Measurements from ENCODE around the gene SIAH3. TPM values are rescaled to one million over a fixed set of nuclear protein-coding genes. Genes with fewer than 3 reads are reported as not detected.

Gene SIAH3
- total RNA-seq, 3 donors from 2014 or later (not counting 1 experiment from before 2014, with no cell fraction given) = not detected

DNA sequence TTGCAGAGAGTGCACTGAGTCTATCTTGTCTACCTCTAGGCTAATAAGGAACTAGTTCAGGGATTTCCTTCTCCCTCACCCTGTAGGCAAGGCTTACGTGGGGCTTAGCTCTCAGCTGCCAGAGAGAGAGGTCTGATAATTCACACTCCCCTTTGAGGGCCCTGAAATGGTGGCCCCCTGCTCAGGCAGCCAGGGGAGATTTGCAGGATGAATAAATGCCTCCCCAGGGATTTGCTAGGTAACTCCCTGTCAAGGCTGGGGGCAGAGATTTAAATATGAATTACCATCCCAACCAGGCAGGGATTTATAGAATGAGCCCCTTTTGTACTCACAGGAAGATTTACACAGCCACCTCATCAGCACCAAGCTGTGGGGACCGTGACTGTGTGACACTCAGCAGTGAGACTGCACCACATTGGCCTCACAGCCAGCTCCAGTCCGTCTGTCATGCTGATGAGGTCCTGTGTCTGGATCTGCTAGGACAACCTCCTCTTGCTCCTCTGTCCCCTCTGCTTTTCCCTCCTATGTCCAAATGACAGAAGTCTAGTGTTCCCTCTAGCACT is 76.1 kb downstream of the SIAH3 start:
- intact Hi-C loops (cut with micrococcal nuclease) = no loop called here
- no peak for DNase-seq
- no peaks in the 10 kb centered on the region for H3K27me3 ChIP-seq (ENCODE audit: control insufficient read depth, insufficient read depth, low read length)
- 68% methylated on average over 3 of the region's 3 CpGs for WGBS (ENCODE audit: insufficient coverage)
- no peaks in the 10 kb centered on the region for H3K36me3 ChIP-seq (ENCODE audit: control insufficient read depth, insufficient read depth, low read length)
- peaks cover 8 to 13% of the 10 kb centered on the region in 2 donors for H3K27me3 Mint-ChIP-seq (ENCODE audit: low read depth in 2 of 2)
- TF ChIP-seq, protein P1, sequence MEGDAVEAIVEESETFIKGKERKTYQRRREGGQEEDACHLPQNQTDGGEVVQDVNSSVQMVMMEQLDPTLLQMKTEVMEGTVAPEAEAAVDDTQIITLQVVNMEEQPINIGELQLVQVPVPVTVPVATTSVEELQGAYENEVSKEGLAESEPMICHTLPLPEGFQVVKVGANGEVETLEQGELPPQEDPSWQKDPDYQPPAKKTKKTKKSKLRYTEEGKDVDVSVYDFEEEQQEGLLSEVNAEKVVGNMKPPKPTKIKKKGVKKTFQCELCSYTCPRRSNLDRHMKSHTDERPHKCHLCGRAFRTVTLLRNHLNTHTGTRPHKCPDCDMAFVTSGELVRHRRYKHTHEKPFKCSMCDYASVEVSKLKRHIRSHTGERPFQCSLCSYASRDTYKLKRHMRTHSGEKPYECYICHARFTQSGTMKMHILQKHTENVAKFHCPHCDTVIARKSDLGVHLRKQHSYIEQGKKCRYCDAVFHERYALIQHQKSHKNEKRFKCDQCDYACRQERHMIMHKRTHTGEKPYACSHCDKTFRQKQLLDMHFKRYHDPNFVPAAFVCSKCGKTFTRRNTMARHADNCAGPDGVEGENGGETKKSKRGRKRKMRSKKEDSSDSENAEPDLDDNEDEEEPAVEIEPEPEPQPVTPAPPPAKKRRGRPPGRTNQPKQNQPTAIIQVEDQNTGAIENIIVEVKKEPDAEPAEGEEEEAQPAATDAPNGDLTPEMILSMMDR (IDR thresholded peaks at IDR 0.05) = no peak
- H3K4me1 Mint-ChIP-seq = no peaks in the 10 kb centered on the region
- no peaks in the 10 kb centered on the region for H3K4me1 ChIP-seq (ENCODE audit: control insufficient read depth, insufficient read depth, low read length)
- H3K27ac Mint-ChIP-seq = no peak overlapping the region
- no peak overlapping the region for H3K27ac ChIP-seq (ENCODE audit: low read length)
- no peak for ATAC-seq
- H3K4me3 ChIP-seq (ENCODE audit: low read length) = no peak overlapping the region
- no peak overlapping the region for H3K4me3 Mint-ChIP-seq
- no peaks in the 10 kb centered on the region for H3K36me3 Mint-ChIP-seq
- no peaks in the 10 kb centered on the region for H3K9me3 ChIP-seq (ENCODE audit: control insufficient read depth, insufficient read depth, low read length)
- H3K9me3 Mint-ChIP-seq = no peaks in the 10 kb centered on the region

DNA sequence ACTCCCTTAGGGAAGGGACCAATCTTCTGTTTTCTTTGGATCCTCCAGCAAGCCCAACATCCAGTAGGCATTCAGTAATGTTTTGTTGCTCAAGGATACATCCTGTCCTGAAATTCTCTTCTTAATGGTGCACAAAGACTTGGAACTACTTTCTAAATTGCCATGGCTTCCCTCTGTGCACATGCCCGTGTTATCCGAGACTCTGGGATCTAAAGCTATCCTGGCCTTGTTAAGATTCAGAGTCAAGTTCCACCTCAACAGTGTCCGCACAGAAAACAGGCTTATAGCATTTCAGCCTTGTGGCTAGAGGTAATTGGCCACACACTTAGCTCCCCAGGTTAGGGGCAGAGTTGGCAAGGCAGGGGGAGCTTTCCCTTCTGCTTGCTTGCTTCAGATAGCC is 77.6 kb downstream of the SIAH3 start:
- ATAC-seq = no peak
- no peaks in the 10 kb centered on the region for H3K9me3 Mint-ChIP-seq

DNA sequence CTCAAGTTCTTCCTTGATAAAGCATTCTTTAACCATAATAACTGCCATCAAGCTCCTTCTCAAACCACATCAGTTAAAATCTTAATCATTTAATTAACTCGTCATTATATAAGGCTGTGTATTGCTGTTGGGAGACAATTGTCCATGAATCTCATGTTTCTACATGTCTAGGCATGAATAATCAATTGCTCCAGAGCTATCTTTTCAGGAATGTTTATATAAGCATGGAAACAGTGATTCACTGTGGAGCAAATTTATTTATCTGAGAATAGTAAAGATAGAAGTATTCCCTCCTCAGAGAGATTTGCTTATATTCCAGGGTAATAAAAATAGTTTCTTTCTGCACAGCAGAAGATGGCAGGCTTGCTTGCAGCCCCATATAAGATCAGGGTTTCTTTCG is 78.3 kb downstream of the SIAH3 start:
- Histone ChIP-seq H3K4me1 (ENCODE audit: control insufficient read depth, insufficient read depth, low read length) (no peaks in the 10 kb centered on the region), H3K27me3 (ENCODE audit: control insufficient read depth, insufficient read depth, low read length) (no peaks in the 10 kb centered on the region), H3K27ac (ENCODE audit: low read length) (no peak overlapping the region), H3K4me3 (ENCODE audit: low read length) (no peak overlapping the region), H3K9me3 (ENCODE audit: control insufficient read depth, insufficient read depth, low read length) (no peaks in the 10 kb centered on the region), H3K36me3 (ENCODE audit: control insufficient read depth, insufficient read depth, low read length) (no peaks in the 10 kb centered on the region)
- no peaks in the 10 kb centered on the region for H3K4me1 Mint-ChIP-seq
- no peak overlapping the region for H3K27ac Mint-ChIP-seq
- 85% methylated on average over 1 of the region's 2 CpGs for WGBS (ENCODE audit: insufficient coverage)
- no peak for ATAC-seq
- intact Hi-C loops (cut with micrococcal nuclease) = no loop called here
- H3K27me3 Mint-ChIP-seq (ENCODE audit: low read depth in 2 of 2) = peaks cover 15 to 20% of the 10 kb centered on the region in 2 donors
- H3K36me3 Mint-ChIP-seq = no peaks in the 10 kb centered on the region
- TF ChIP-seq, protein P1 (IDR thresholded peaks at IDR 0.05) = no peak
- no peak for DNase-seq
- H3K9me3 Mint-ChIP-seq = no peaks in the 10 kb centered on the region
- H3K4me3 Mint-ChIP-seq = no peak overlapping the region

More for the DNA sequence above, 77.6 kb downstream of the SIAH3 start:
- TF ChIP-seq, protein P1 (IDR thresholded peaks at IDR 0.05) = no peak
- intact Hi-C loops (cut with micrococcal nuclease) = no loop called here
- Histone ChIP-seq H3K27me3 (ENCODE audit: control insufficient read depth, insufficient read depth, low read length) (no peaks in the 10 kb centered on the region), H3K9me3 (ENCODE audit: control insufficient read depth, insufficient read depth, low read length) (no peaks in the 10 kb centered on the region), H3K4me1 (ENCODE audit: control insufficient read depth, insufficient read depth, low read length) (no peaks in the 10 kb centered on the region), H3K27ac (ENCODE audit: low read length) (no peak overlapping the region), H3K36me3 (ENCODE audit: control insufficient read depth, insufficient read depth, low read length) (no peaks in the 10 kb centered on the region), H3K4me3 (ENCODE audit: low read length) (no peak overlapping the region)
- Mint-ChIP-seq H3K4me1 (no peaks in the 10 kb centered on the region), H3K27me3 (ENCODE audit: low read depth in 2 of 2) (peaks cover 12 to 13% of the 10 kb centered on the region in 2 donors), H3K36me3 (no peaks in the 10 kb centered on the region), H3K27ac (no peak overlapping the region), H3K4me3 (no peak overlapping the region)
- WGBS (ENCODE audit: insufficient coverage) = 91% methylated on average over 3 of the region's 3 CpGs
- DNase-seq = no peak

DNA sequence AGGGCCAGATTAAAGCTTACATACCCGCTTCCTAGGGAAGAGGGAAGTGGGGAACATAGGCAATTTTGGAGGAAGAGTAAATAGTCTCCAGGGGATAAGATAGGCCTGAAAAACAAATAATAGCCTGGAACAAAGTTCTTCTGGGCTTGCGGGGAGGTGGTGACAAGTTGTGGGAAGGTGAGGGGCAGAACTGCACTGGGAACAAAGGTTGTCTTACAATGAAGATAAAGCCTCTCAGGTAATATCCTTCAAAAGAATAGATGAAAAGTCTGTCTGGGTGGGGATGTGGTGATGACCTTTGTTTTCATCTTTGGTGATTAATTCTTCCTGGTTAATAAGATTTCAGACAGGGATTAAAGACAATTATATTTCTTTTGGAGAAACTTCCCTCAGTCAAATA is 80.7 kb downstream of the SIAH3 start:
- TF ChIP-seq, protein P1 (IDR thresholded peaks at IDR 0.05) = no peak
- Histone ChIP-seq H3K4me1 (ENCODE audit: control insufficient read depth, insufficient read depth, low read length) (no peaks in the 10 kb centered on the region), H3K36me3 (ENCODE audit: control insufficient read depth, insufficient read depth, low read length) (no peaks in the 10 kb centered on the region), H3K27me3 (ENCODE audit: control insufficient read depth, insufficient read depth, low read length) (no peaks in the 10 kb centered on the region), H3K4me3 (ENCODE audit: low read length) (no peak overlapping the region), H3K27ac (ENCODE audit: low read length) (no peak overlapping the region), H3K9me3 (ENCODE audit: control insufficient read depth, insufficient read depth, low read length) (no peaks in the 10 kb centered on the region)
- ATAC-seq (no peak), DNase-seq (no peak)
- Mint-ChIP-seq H3K27me3 (ENCODE audit: low read depth in 2 of 2) (peaks cover 9 to 19% of the 10 kb centered on the region in 2 donors), H3K9me3 (no peaks in the 10 kb centered on the region), H3K4me3 (no peak overlapping the region), H3K27ac (no peak overlapping the region), H3K36me3 (no peaks in the 10 kb centered on the region), H3K4me1 (no peaks in the 10 kb centered on the region)
- intact Hi-C loops (cut with micrococcal nuclease) = no loop called here
- WGBS (ENCODE audit: insufficient coverage) = 95% methylated on average over 2 of the region's 2 CpGs

All from natural killer cell (primary cell).